ENCODE data around the gene TNFAIP8. TPM values are rescaled to one million over a fixed set of nuclear protein-coding genes. Genes with fewer than 3 reads are reported as not detected.

TNFAIP8 gene
- total and polyA plus RNA-seq, 2 experiments from 2014 or later: 10.6 to 29.2 TPM

DNA sequence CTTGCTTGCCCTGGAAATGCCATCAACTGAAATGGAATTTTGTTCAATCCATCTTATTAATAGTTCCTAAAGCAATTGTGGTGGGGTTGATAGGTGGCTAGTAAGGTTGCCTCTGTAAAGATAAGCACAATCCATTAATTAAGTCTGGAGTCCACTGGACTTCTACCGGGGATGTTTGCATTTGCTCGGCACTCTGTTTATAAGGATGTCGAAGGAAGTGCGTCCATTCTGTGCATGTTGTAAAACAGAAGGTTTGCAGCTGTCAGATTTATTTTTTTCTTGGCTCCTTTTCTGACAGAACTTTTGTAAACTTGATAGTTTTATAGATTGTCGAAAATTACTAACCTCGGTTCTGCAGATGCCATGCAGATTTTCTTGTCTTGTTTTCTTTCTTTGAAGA, 12.8 kb upstream of the TNFAIP8 start (continued):
- TF ChIP-seq, protein P1, sequence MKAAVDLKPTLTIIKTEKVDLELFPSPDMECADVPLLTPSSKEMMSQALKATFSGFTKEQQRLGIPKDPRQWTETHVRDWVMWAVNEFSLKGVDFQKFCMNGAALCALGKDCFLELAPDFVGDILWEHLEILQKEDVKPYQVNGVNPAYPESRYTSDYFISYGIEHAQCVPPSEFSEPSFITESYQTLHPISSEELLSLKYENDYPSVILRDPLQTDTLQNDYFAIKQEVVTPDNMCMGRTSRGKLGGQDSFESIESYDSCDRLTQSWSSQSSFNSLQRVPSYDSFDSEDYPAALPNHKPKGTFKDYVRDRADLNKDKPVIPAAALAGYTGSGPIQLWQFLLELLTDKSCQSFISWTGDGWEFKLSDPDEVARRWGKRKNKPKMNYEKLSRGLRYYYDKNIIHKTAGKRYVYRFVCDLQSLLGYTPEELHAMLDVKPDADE (IDR thresholded peaks at IDR 0.05): no peak
- no peak for TF ChIP-seq ZNF331 (CRISPR knock-in tag; IDR thresholded peaks at IDR 0.05; ENCODE audit: low read depth)
- TF ChIP-seq, protein P2, sequence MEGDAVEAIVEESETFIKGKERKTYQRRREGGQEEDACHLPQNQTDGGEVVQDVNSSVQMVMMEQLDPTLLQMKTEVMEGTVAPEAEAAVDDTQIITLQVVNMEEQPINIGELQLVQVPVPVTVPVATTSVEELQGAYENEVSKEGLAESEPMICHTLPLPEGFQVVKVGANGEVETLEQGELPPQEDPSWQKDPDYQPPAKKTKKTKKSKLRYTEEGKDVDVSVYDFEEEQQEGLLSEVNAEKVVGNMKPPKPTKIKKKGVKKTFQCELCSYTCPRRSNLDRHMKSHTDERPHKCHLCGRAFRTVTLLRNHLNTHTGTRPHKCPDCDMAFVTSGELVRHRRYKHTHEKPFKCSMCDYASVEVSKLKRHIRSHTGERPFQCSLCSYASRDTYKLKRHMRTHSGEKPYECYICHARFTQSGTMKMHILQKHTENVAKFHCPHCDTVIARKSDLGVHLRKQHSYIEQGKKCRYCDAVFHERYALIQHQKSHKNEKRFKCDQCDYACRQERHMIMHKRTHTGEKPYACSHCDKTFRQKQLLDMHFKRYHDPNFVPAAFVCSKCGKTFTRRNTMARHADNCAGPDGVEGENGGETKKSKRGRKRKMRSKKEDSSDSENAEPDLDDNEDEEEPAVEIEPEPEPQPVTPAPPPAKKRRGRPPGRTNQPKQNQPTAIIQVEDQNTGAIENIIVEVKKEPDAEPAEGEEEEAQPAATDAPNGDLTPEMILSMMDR (conservative IDR thresholded peaks at IDR 0.05; ENCODE audit: low read depth in 2 of 2): no peak
- TF ChIP-seq CREB1 (CRISPR knock-in tag; IDR thresholded peaks at IDR 0.05; ENCODE audit: low read depth): no peak

DNA sequence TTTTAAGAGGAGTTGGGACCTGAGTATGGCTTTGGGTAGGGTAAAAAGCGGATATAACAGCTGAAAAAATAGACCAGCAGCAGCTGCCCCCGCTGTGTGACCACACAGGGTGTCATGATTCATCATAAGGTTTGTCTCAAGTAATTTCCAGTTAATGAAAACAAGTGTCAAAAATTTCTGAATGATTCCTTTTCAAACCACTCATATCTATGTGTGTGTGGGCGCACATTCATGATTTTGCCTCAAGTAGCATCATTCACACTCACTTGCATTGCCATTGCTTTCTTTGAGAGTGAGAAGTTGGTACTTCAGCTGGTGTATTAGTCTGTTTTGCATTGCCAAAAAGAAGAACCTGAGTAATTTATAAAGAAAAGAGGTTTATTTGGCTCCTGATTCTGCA, 12.1 kb upstream of the TNFAIP8 start:
- TF ChIP-seq STAT1 (IDR thresholded peaks at IDR 0.05; ENCODE audit: unreplicated experiment) (no peak), ZNF114 (CRISPR knock-in tag; IDR thresholded peaks at IDR 0.05) (no peak), ZNF331 (CRISPR knock-in tag; IDR thresholded peaks at IDR 0.05; ENCODE audit: low read depth) (no peak), NANOG (IDR thresholded peaks at IDR 0.05; ENCODE audit: borderline replicate concordance) (no peak), CREB1 (CRISPR knock-in tag; IDR thresholded peaks at IDR 0.05; ENCODE audit: low read depth) (no peak)
- TF ChIP-seq, protein P3, sequence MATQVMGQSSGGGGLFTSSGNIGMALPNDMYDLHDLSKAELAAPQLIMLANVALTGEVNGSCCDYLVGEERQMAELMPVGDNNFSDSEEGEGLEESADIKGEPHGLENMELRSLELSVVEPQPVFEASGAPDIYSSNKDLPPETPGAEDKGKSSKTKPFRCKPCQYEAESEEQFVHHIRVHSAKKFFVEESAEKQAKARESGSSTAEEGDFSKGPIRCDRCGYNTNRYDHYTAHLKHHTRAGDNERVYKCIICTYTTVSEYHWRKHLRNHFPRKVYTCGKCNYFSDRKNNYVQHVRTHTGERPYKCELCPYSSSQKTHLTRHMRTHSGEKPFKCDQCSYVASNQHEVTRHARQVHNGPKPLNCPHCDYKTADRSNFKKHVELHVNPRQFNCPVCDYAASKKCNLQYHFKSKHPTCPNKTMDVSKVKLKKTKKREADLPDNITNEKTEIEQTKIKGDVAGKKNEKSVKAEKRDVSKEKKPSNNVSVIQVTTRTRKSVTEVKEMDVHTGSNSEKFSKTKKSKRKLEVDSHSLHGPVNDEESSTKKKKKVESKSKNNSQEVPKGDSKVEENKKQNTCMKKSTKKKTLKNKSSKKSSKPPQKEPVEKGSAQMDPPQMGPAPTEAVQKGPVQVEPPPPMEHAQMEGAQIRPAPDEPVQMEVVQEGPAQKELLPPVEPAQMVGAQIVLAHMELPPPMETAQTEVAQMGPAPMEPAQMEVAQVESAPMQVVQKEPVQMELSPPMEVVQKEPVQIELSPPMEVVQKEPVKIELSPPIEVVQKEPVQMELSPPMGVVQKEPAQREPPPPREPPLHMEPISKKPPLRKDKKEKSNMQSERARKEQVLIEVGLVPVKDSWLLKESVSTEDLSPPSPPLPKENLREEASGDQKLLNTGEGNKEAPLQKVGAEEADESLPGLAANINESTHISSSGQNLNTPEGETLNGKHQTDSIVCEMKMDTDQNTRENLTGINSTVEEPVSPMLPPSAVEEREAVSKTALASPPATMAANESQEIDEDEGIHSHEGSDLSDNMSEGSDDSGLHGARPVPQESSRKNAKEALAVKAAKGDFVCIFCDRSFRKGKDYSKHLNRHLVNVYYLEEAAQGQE (IDR thresholded peaks at IDR 0.05; ENCODE audit: unreplicated experiment): no peak
- TF ChIP-seq, protein P4, sequence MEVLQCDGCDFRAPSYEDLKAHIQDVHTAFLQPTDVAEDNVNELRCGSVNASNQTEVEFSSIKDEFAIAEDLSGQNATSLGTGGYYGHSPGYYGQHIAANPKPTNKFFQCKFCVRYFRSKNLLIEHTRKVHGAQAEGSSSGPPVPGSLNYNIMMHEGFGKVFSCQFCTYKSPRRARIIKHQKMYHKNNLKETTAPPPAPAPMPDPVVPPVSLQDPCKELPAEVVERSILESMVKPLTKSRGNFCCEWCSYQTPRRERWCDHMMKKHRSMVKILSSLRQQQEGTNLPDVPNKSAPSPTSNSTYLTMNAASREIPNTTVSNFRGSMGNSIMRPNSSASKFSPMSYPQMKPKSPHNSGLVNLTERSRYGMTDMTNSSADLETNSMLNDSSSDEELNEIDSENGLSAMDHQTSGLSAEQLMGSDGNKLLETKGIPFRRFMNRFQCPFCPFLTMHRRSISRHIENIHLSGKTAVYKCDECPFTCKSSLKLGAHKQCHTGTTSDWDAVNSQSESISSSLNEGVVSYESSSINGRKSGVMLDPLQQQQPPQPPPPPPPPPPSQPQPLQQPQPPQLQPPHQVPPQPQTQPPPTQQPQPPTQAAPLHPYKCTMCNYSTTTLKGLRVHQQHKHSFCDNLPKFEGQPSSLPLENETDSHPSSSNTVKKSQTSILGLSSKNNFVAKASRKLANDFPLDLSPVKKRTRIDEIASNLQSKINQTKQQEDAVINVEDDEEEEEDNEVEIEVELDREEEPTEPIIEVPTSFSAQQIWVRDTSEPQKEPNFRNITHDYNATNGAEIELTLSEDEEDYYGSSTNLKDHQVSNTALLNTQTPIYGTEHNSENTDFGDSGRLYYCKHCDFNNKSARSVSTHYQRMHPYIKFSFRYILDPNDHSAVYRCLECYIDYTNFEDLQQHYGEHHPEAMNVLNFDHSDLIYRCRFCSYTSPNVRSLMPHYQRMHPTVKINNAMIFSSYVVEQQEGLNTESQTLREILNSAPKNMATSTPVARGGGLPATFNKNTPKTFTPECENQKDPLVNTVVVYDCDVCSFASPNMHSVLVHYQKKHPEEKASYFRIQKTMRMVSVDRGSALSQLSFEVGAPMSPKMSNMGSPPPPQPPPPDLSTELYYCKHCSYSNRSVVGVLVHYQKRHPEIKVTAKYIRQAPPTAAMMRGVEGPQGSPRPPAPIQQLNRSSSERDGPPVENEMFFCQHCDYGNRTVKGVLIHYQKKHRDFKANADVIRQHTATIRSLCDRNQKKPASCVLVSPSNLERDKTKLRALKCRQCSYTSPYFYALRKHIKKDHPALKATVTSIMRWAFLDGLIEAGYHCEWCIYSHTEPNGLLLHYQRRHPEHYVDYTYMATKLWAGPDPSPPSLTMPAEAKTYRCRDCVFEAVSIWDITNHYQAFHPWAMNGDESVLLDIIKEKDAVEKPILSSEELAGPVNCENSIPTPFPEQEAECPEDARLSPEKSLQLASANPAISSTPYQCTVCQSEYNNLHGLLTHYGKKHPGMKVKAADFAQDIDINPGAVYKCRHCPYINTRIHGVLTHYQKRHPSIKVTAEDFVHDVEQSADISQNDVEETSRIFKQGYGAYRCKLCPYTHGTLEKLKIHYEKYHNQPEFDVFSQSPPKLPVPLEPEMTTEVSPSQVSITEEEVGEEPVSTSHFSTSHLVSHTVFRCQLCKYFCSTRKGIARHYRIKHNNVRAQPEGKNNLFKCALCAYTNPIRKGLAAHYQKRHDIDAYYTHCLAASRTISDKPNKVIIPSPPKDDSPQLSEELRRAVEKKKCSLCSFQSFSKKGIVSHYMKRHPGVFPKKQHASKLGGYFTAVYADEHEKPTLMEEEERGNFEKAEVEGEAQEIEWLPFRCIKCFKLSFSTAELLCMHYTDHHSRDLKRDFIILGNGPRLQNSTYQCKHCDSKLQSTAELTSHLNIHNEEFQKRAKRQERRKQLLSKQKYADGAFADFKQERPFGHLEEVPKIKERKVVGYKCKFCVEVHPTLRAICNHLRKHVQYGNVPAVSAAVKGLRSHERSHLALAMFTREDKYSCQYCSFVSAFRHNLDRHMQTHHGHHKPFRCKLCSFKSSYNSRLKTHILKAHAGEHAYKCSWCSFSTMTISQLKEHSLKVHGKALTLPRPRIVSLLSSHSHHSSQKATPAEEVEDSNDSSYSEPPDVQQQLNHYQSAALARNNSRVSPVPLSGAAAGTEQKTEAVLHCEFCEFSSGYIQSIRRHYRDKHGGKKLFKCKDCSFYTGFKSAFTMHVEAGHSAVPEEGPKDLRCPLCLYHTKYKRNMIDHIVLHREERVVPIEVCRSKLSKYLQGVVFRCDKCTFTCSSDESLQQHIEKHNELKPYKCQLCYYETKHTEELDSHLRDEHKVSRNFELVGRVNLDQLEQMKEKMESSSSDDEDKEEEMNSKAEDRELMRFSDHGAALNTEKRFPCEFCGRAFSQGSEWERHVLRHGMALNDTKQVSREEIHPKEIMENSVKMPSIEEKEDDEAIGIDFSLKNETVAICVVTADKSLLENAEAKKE (CRISPR knock-in tag; IDR thresholded peaks at IDR 0.05): no peak
- TF ChIP-seq, protein P1 (IDR thresholded peaks at IDR 0.05): no peak
- peaks cover 53% of the 10 kb centered on the region for H3K4me1 Mint-ChIP-seq
- no peaks in the 10 kb centered on the region for H3K36me3 Mint-ChIP-seq (ENCODE audit: low read depth)
- H3K27ac Mint-ChIP-seq: no peak overlapping the region
- no peak overlapping the region for H3K27ac ChIP-seq (ENCODE audit: low read depth)
- H3K9me2 ChIP-seq (ENCODE audit: insufficient read depth): peaks cover 5% of the 10 kb centered on the region; the same call in 1 of the 2 replicates
- H4K20me1 ChIP-seq (replicated peaks; ENCODE audit: insufficient read depth): no peaks in the 10 kb centered on the region
- H3K27me3 Mint-ChIP-seq (ENCODE audit: insufficient read depth, low read depth, poor library complexity): no peaks in the 10 kb centered on the region
- no peak overlapping the region for H3K4me3 ChIP-seq
- H2AFZ ChIP-seq: no peak overlapping the region
- no peaks in the 10 kb centered on the region for H3K36me3 ChIP-seq (ENCODE audit: insufficient read depth)
- DNase-seq (ENCODE audit: low spot score) (no peak), ATAC-seq (no peak)
- H3K4me3 Mint-ChIP-seq: no peak overlapping the region
- no peak overlapping the region for H3K4me2 ChIP-seq
- H3K4me1 ChIP-seq (ENCODE audit: insufficient read depth): peaks cover 49% of the 10 kb centered on the region
- H3K79me2 ChIP-seq (replicated peaks; ENCODE audit: insufficient read depth): no peaks in the 10 kb centered on the region
- no peaks in the 10 kb centered on the region for H3K9me3 Mint-ChIP-seq
- H3F3A ChIP-seq (replicated peaks; ENCODE audit: low read depth): no peaks in the 10 kb centered on the region
- no peaks in the 10 kb centered on the region for H3K27me3 ChIP-seq (ENCODE audit: insufficient read depth)

Data from GM23338 (cell line).